ENCODE data around the gene TCTN1. TPM values are rescaled to one million over a fixed set of nuclear protein-coding genes. Genes with fewer than 3 reads are reported as not detected.

The TCTN1 gene
- total and polyA plus RNA-seq, 9 of the 15 experiments (the other 6 are each of a cell fraction or from before 2014, with no cell fraction given): 0.32 to 12.5 (median 4.0) TPM

DNA sequence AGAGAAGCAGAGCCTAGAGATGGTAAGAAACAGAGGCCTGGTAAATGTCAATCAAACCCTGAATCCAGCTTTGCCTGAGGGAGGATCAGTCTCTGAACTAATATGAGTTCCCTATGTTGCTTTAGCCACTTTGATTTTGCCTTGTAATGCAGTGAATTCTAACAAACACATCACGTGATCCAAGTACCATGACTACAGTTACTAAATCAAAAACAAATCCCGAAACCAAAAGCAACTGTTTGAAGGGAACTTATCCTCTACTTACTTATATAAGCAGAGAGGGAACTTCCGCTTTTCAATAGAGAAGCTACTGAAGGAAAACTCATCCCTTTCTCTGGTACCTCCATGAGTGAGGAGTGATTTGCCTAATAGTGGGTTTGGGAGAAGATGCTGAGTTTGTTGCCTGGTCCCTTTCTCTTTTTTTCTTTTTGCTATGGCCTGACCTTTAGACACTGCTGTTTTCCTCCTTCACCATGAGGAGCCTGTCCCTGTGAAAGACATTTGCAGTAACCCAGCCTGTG lies 23.1 kb upstream of the TCTN1 start (continued):
- TF ChIP-seq, protein P1, sequence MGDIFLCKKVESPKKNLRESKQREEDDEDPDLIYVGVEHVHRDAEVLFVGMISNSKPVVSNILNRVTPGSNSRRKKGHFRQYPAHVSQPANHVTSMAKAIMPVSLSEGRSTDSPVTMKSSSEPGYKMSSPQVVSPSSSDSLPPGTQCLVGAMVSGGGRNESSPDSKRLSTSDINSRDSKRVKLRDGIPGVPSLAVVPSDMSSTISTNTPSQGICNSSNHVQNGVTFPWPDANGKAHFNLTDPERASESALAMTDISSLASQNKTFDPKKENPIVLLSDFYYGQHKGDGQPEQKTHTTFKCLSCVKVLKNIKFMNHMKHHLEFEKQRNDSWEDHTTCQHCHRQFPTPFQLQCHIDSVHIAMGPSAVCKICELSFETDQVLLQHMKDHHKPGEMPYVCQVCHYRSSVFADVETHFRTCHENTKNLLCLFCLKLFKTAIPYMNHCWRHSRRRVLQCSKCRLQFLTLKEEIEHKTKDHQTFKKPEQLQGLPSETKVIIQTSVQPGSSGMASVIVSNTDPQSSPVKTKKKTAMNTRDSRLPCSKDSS (IDR thresholded peaks at IDR 0.05; ENCODE audit: low read depth, partially characterized antibody): no peak
- no peak for TF ChIP-seq SIRT6 (IDR thresholded peaks at IDR 0.05; ENCODE audit: low read depth, low read length)
- TF ChIP-seq FIP1L1 (IDR thresholded peaks at IDR 0.05; ENCODE audit: low read depth, low read length, poor library complexity, severe bottlenecking): no peak
- TF ChIP-seq, protein P2, sequence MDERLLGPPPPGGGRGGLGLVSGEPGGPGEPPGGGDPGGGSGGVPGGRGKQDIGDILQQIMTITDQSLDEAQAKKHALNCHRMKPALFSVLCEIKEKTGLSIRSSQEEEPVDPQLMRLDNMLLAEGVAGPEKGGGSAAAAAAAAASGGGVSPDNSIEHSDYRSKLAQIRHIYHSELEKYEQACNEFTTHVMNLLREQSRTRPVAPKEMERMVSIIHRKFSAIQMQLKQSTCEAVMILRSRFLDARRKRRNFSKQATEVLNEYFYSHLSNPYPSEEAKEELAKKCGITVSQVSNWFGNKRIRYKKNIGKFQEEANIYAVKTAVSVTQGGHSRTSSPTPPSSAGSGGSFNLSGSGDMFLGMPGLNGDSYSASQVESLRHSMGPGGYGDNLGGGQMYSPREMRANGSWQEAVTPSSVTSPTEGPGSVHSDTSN (CRISPR knock-in tag; IDR thresholded peaks at IDR 0.05; ENCODE audit: low read depth): no peak
- TF ChIP-seq, protein P2 (tag; conservative IDR thresholded peaks at IDR 0.05; ENCODE audit: low read depth): peak; percentile 62
- TF ChIP-seq ZC3H11A (IDR thresholded peaks at IDR 0.05; ENCODE audit: low read depth, low read length): no peak
- no peak for TF ChIP-seq TCFL5 (CRISPR knock-in tag; conservative IDR thresholded peaks at IDR 0.05)
- no peak for TF ChIP-seq DNMT1 (IDR thresholded peaks at IDR 0.05)
- no peak for TF ChIP-seq NONO (IDR thresholded peaks at IDR 0.05; ENCODE audit: low read depth in 2 of 2, low read length in 1 of 2)
- TF ChIP-seq, protein P3, sequence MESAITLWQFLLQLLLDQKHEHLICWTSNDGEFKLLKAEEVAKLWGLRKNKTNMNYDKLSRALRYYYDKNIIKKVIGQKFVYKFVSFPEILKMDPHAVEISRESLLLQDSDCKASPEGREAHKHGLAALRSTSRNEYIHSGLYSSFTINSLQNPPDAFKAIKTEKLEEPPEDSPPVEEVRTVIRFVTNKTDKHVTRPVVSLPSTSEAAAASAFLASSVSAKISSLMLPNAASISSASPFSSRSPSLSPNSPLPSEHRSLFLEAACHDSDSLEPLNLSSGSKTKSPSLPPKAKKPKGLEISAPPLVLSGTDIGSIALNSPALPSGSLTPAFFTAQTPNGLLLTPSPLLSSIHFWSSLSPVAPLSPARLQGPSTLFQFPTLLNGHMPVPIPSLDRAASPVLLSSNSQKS (CRISPR knock-in tag; IDR thresholded peaks at IDR 0.05): no peak
- no peak for TF ChIP-seq SAFB (IDR thresholded peaks at IDR 0.05; ENCODE audit: borderline replicate concordance, low read depth, low read length)
- TF ChIP-seq GATAD2A (IDR thresholded peaks at IDR 0.05): no peak
- TF ChIP-seq NR2F6 (CRISPR knock-in tag; IDR thresholded peaks at IDR 0.05): no peak
- TF ChIP-seq THRAP3 (IDR thresholded peaks at IDR 0.05; ENCODE audit: borderline replicate concordance): no peak
- no peak for TF ChIP-seq ZNF766 (CRISPR knock-in tag; conservative IDR thresholded peaks at IDR 0.05)
- TF ChIP-seq ZNF589 (CRISPR knock-in tag; IDR thresholded peaks at IDR 0.05; ENCODE audit: low read depth): no peak
- TF ChIP-seq GATA2 (CRISPR knock-in tag; IDR thresholded peaks at IDR 0.05): no peak
- no peak for TF ChIP-seq NEUROD1 (IDR thresholded peaks at IDR 0.05; ENCODE audit: borderline replicate concordance, low read depth, low read length, partially characterized antibody)
- TF ChIP-seq BCOR (IDR thresholded peaks at IDR 0.05): no peak
- TF ChIP-seq KLF13 (tag; IDR thresholded peaks at IDR 0.05; ENCODE audit: borderline replicate concordance, low read depth): no peak
- TF ChIP-seq CREBBP (IDR thresholded peaks at IDR 0.05; ENCODE audit: low read depth, low read length): no peak
- no peak for TF ChIP-seq RCOR1 (IDR thresholded peaks at IDR 0.05; ENCODE audit: borderline replicate concordance in 1 of 2, low read depth in 2 of 2, low read length in 2 of 2)
- peak; percentile 63 for TF ChIP-seq FOXJ2 (tag; IDR thresholded peaks at IDR 0.05)
- TF ChIP-seq, protein P4, sequence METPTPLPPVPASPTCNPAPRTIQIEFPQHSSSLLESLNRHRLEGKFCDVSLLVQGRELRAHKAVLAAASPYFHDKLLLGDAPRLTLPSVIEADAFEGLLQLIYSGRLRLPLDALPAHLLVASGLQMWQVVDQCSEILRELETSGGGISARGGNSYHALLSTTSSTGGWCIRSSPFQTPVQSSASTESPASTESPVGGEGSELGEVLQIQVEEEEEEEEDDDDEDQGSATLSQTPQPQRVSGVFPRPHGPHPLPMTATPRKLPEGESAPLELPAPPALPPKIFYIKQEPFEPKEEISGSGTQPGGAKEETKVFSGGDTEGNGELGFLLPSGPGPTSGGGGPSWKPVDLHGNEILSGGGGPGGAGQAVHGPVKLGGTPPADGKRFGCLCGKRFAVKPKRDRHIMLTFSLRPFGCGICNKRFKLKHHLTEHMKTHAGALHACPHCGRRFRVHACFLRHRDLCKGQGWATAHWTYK (CRISPR knock-in tag; IDR thresholded peaks at IDR 0.05): no peak
